WTC11 (cell line): ENCODE measurements around the gene ILF3.

Experiments used
- CREB1 ChIP-seq: sonication (generic); formaldehyde crosslinking; IDR thresholded peaks from 2 replicates; pipeline ENCODE4 v1.8.0; 2023; ENCODE audit warnings: mild to moderate bottlenecking, missing genetic modification reagents
- IRF2 ChIP-seq: sonication (generic); formaldehyde crosslinking; IDR thresholded peaks from 2 replicates; pipeline ENCODE4 v1.8.0; 2022; ENCODE audit warnings: low read depth, missing genetic modification reagents, borderline replicate concordance
- NR2C2 ChIP-seq: sonication (generic); formaldehyde crosslinking; IDR thresholded peaks from 2 replicates; pipeline ENCODE4 v1.8.0; 2022; ENCODE audit warnings: mild to moderate bottlenecking, missing genetic modification reagents
- TF ChIP-seq, protein P1 (sequence below): sonication (generic); formaldehyde crosslinking; IDR thresholded peaks from 2 replicates; pipeline ENCODE4 v1.8.0; 2022; ENCODE audit warnings: missing genetic modification reagents
- TF ChIP-seq, protein P2 (sequence below): sonication (generic); formaldehyde crosslinking; IDR thresholded peaks from 2 replicates; pipeline ENCODE4 v1.8.0; 2022; ENCODE audit warnings: mild to moderate bottlenecking, missing genetic modification reagents
- TF ChIP-seq, protein P3 (sequence below): fragments of 200-600 bp; IDR thresholded peaks from 2 replicates; pipeline ENCODE4 v1.8.0; 2022; ENCODE audit warnings: antibody characterized with exemption

DNA sequence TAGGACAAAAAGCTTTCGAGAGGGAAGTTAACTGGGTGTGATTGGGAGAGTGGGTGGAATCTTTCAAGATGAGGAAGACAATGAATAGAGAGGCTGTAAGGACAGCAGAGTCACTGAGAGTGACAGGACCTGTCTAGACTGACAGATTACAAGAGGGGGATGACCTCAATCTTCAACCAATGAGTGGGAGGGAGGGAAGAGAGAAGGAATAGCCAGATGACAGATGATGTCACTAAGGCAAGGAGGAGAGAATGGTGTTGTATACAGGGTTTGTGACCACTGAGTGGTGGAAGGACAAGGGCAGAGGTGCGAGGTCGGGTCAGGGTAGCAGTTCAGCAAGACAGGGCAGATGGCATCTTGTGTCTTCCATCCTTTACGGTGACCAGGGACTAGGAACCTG is 5.8 kb upstream of the ILF3 start:
- TF ChIP-seq, protein P1, sequence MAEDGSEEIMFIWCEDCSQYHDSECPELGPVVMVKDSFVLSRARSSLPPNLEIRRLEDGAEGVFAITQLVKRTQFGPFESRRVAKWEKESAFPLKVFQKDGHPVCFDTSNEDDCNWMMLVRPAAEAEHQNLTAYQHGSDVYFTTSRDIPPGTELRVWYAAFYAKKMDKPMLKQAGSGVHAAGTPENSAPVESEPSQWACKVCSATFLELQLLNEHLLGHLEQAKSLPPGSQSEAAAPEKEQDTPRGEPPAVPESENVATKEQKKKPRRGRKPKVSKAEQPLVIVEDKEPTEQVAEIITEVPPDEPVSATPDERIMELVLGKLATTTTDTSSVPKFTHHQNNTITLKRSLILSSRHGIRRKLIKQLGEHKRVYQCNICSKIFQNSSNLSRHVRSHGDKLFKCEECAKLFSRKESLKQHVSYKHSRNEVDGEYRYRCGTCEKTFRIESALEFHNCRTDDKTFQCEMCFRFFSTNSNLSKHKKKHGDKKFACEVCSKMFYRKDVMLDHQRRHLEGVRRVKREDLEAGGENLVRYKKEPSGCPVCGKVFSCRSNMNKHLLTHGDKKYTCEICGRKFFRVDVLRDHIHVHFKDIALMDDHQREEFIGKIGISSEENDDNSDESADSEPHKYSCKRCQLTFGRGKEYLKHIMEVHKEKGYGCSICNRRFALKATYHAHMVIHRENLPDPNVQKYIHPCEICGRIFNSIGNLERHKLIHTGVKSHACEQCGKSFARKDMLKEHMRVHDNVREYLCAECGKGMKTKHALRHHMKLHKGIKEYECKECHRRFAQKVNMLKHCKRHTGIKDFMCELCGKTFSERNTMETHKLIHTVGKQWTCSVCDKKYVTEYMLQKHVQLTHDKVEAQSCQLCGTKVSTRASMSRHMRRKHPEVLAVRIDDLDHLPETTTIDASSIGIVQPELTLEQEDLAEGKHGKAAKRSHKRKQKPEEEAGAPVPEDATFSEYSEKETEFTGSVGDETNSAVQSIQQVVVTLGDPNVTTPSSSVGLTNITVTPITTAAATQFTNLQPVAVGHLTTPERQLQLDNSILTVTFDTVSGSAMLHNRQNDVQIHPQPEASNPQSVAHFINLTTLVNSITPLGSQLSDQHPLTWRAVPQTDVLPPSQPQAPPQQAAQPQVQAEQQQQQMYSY = no peak
- TF ChIP-seq, protein P2, sequence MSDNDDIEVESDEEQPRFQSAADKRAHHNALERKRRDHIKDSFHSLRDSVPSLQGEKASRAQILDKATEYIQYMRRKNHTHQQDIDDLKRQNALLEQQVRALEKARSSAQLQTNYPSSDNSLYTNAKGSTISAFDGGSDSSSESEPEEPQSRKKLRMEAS (CRISPR knock-in tag) = no peak
- TF ChIP-seq, protein P3, sequence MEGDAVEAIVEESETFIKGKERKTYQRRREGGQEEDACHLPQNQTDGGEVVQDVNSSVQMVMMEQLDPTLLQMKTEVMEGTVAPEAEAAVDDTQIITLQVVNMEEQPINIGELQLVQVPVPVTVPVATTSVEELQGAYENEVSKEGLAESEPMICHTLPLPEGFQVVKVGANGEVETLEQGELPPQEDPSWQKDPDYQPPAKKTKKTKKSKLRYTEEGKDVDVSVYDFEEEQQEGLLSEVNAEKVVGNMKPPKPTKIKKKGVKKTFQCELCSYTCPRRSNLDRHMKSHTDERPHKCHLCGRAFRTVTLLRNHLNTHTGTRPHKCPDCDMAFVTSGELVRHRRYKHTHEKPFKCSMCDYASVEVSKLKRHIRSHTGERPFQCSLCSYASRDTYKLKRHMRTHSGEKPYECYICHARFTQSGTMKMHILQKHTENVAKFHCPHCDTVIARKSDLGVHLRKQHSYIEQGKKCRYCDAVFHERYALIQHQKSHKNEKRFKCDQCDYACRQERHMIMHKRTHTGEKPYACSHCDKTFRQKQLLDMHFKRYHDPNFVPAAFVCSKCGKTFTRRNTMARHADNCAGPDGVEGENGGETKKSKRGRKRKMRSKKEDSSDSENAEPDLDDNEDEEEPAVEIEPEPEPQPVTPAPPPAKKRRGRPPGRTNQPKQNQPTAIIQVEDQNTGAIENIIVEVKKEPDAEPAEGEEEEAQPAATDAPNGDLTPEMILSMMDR = no peak
- TF ChIP-seq CREB1 (CRISPR knock-in tag) = no peak
- no peak for TF ChIP-seq NR2C2
- no peak for TF ChIP-seq IRF2
